ENCODE measurements around the gene PNPLA7.

- no peak for TF ChIP-seq CTCF (IDR thresholded peaks at IDR 0.05)
- no peak for TF ChIP-seq POLR2AphosphoS5 (IDR thresholded peaks at IDR 0.05; ENCODE audit: low read depth, low read length)
These were observed 133.5 kb downstream of the PNPLA7 start for GRCh38 chr9:137416563-137417151.

All from Panc1 (cell line).